HEK293T (cell line): Measurements from ENCODE around the gene SETBP1.

Experiments used
- BHLHE40 ChIP-seq: fragments of 450-650 bp; IDR thresholded peaks from 2 replicates; pipeline ENCODE4 v1.6.1; 2016; ENCODE audit warnings: mild to moderate bottlenecking, moderate library complexity, borderline replicate concordance
- CTBP1 ChIP-seq: fragments of 450-650 bp; IDR thresholded peaks from 2 replicates; pipeline ENCODE4 v1.6.1; 2016; ENCODE audit warnings: borderline replicate concordance
- ELF4 ChIP-seq: fragments of 450-650 bp; IDR thresholded peaks from 2 replicates; pipeline ENCODE4 v1.6.1; 2017; ENCODE audit warnings: antibody characterized with exemption
- FOXM1 ChIP-seq: fragments of 450-650 bp; IDR thresholded peaks from 2 replicates; pipeline ENCODE4 v1.6.1; 2017; ENCODE audit warnings: mild to moderate bottlenecking, borderline replicate concordance
- HDGF ChIP-seq: fragments of 450-650 bp; IDR thresholded peaks from 2 replicates; pipeline ENCODE4 v1.6.1; 2017; ENCODE audit warnings: antibody characterized with exemption, borderline replicate concordance
- L3MBTL2 ChIP-seq: fragments of 450-650 bp; conservative IDR thresholded peaks from 2 replicates; pipeline ENCODE4 v1.6.1; 2016; ENCODE audit warnings: mild to moderate bottlenecking
- LEF1 ChIP-seq: fragments of 450-650 bp; IDR thresholded peaks from 2 replicates; pipeline ENCODE4 v1.6.1; 2017; ENCODE audit warnings: mild to moderate bottlenecking, borderline replicate concordance
- SP1 ChIP-seq: fragments of 450-650 bp; IDR thresholded peaks from 2 replicates; pipeline ENCODE4 v1.6.1; 2017
- TARDBP ChIP-seq: fragments of 450-650 bp; IDR thresholded peaks from 2 replicates; pipeline ENCODE4 v1.6.1; 2016
- ZNF384 ChIP-seq: fragments of 450-650 bp; IDR thresholded peaks from 2 replicates; pipeline ENCODE4 v1.6.1; 2016

DNA sequence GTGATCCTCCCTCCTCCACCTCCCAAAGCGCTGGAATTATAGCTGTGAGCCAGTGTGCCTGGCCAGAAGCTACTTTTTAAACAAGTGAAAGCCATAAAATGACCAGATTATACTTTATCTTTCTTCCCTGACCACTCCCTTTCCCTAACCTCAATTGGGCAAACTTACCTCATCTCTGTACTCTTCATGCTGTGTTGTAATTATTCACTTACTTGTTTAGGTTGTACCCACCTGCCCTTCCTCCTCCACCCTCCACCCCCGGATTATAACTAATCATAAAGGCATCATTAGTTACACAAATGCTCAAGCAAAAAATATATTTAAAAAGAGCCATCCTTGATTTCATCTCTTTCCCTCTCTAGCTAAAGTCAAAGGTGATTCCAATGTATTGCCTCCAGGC, 279.9 kb downstream of the SETBP1 start:
- TF ChIP-seq HDGF (no peak), FOXM1 (no peak), SP1 (no peak), BHLHE40 (no peak), L3MBTL2 (no peak), TARDBP (no peak), ZNF384 (no peak), CTBP1 (no peak), LEF1 (no peak), ELF4 (no peak)
